GM23248 (cell line): ENCODE measurements around the gene ZFP90.

Experiments
- EZH2 ChIP-seq: fragments of 200-600 bp; sonication (generic); IDR thresholded peaks from 2 replicates; pipeline ENCODE4 v1.6.1; 2018; ENCODE audit warnings: antibody characterized with exemption, mild to moderate bottlenecking; ENCODE audit not compliant: insufficient read depth, poor library complexity, severe bottlenecking
- EZH2phosphoT487 ChIP-seq: fragments of 200-600 bp; sonication (generic); IDR thresholded peaks from 2 replicates; pipeline ENCODE4 v1.6.1; 2018; ENCODE audit warnings: antibody characterized with exemption, moderate library complexity, mild to moderate bottlenecking, low read depth; ENCODE audit not compliant: insufficient read depth

DNA sequence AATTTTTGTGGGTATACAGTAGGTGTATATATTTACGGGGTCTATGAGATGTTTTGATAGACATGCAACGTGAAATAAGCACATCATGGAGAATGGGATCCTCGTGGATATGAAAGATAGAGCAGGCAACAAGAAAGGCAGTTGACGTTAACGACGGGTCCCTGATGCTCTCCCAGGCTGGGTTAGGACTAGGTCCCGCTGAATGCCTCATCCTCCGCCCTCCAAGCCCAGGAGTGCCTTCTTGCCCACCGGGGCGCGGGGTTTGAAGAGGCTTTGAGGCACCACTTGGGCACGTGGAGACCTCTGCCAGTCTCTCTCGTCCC lies 9.5 kb upstream of the ZFP90 start:
- no peak for TF ChIP-seq EZH2
- no peak for TF ChIP-seq EZH2phosphoT487
